Measurements from ENCODE around the gene MRPS27. TPM values are rescaled to one million over a fixed set of nuclear protein-coding genes. Genes with fewer than 3 reads are reported as not detected.

The MRPS27 gene
- polyA plus RNA-seq, 6 donors from 2014 or later: 35.4 to 45.2 (median 40.3) TPM

DNA sequence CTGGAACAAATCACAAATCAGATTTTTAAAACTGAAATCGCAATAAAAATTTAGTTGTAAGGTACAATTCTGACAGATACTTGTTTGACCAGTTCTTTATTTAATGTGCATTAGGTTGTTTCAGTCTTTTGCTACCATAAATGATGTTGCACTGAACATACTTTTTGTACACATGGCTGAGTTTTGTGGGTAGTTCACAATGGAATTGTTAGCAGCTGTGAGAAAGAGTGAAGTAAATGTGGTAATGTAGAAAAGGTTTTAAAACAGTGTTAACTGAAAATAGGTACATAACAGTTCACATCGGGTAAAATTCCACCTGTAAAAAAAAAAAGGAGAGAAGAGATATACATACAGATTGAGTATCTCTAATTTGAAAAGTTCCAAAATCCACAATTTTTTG lies 25.6 kb downstream of the MRPS27 start:
- no peak for DNase-seq
- peak overlapping the region in 6 of 8 donors; percentile 10 to 60 (median 42) for H3K4me3 Mint-ChIP-seq
- peaks cover 5 to 15% of the 10 kb centered on the region in 2 donors for H3K36me3 Mint-ChIP-seq
- peak overlapping the region; percentile 43 to 86 (median 78) for H3K27ac Mint-ChIP-seq
- H3K4me1 Mint-ChIP-seq: peaks cover 39 to 57% (median 52%) of the 10 kb centered on the region in 3 donors
- ATAC-seq (ENCODE audit: low read depth in 2 of 2): no peak
- H3K27me3 Mint-ChIP-seq: no peaks in the 10 kb centered on the region
- H3K9me3 Mint-ChIP-seq: peaks cover 0 to 6% (median 0%) of the 10 kb centered on the region in 7 donors

- H3K4me3 Mint-ChIP-seq: peak overlapping the region in 6 of 8 donors; percentile 15 to 73 (median 54)
- no peaks in the 10 kb centered on the region for H3K27me3 Mint-ChIP-seq
- peak in 1 of 2 donors; percentile 13 for ATAC-seq (ENCODE audit: low read depth in 2 of 2)
- peak overlapping the region in 4 of 6 donors; percentile 48 to 88 (median 78) for H3K27ac Mint-ChIP-seq
- peaks cover 5 to 15% of the 10 kb centered on the region in 2 donors for H3K36me3 Mint-ChIP-seq
- H3K4me1 Mint-ChIP-seq: peaks cover 30 to 50% (median 44%) of the 10 kb centered on the region in 3 donors
- H3K9me3 Mint-ChIP-seq: peaks cover 0 to 6% (median 0%) of the 10 kb centered on the region in 7 donors
- no peak for DNase-seq
Observed at GRCh38 chr5:72293495-72294055, 26.5 kb downstream of the MRPS27 start.

GRCh38 chr5:72292411-72292810 lies 27.6 kb downstream of the MRPS27 start:
- ATAC-seq (ENCODE audit: low read depth in 2 of 2): no peak
- H3K36me3 Mint-ChIP-seq: peaks cover 8 to 10% of the 10 kb centered on the region in 2 donors
- peak overlapping the region in 5 of 6 donors; percentile 38 to 86 (median 62) for H3K27ac Mint-ChIP-seq
- no peaks in the 10 kb centered on the region for H3K27me3 Mint-ChIP-seq
- H3K4me1 Mint-ChIP-seq: peaks cover 28 to 42% (median 37%) of the 10 kb centered on the region in 3 donors
- H3K4me3 Mint-ChIP-seq: peak overlapping the region in 2 of 8 donors; percentile 10 to 34
- H3K9me3 Mint-ChIP-seq: no peaks in the 10 kb centered on the region
- DNase-seq: no peak

DNA sequence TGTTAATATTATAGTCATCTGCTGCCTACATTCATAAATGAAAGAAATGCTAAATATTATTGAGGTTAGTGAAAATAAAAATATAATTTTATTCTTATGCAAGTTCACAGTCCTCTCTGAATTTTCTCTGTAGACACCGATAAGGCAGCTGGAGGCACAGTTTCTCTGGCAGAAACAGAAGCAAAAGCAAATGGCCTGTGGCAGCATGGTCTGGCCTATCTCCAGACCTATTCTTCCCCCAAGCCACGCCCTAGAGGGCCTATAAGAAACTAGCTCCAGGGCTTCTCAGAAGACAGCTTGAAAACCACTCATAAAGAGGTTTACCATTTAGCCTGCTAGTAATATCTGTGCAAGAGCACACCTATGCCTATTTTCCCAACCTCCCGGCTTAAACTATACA lies 28.4 kb downstream of the MRPS27 start:
- DNase-seq (no peak), ATAC-seq (ENCODE audit: low read depth in 2 of 2) (no peak)
- no peak overlapping the region for H3K4me3 Mint-ChIP-seq
- H3K27ac Mint-ChIP-seq: peak overlapping the region in 3 of 6 donors; percentile 36 to 86 (median 82)
- H3K4me1 Mint-ChIP-seq: peaks cover 28 to 43% (median 37%) of the 10 kb centered on the region in 3 donors
- H3K9me3 Mint-ChIP-seq: no peaks in the 10 kb centered on the region
- H3K27me3 Mint-ChIP-seq: no peaks in the 10 kb centered on the region
- H3K36me3 Mint-ChIP-seq: peaks cover 8 to 10% of the 10 kb centered on the region in 2 donors

GRCh38 chr5:72290356-72291133 lies 29.5 kb downstream of the MRPS27 start:
- Mint-ChIP-seq H3K36me3 (peaks cover 8 to 10% of the 10 kb centered on the region in 2 donors), H3K4me3 (peak overlapping the region in 3 of 8 donors; percentile 31 to 47 (median 34)), H3K27ac (peak overlapping the region; percentile 49 to 94 (median 84)), H3K9me3 (no peaks in the 10 kb centered on the region), H3K4me1 (peaks cover 26 to 43% (median 29%) of the 10 kb centered on the region in 3 donors), H3K27me3 (no peaks in the 10 kb centered on the region)
- peak; percentile 17 for DNase-seq
- ATAC-seq (ENCODE audit: low read depth in 2 of 2): peak; percentile 77 to 86

DNA sequence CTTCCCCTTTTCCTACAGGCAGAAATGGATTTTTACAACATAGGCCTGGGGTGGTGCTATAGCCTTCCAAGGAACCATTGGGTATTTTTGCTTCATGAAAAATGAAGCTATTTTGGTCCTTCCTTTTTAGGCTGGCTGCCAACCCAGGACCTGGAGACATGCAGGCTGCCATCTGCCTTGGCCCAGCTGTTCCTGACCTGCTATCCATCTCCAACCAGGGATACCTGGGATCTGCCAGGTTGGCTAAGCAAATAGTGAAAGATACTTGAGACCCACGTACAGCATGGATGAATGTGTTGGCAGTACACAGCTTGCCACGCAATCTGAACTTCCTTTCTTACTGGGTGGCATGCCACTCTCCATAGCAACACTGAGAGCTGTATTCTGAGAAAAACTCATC lies 31.1 kb downstream of the MRPS27 start:
- no peaks in the 10 kb centered on the region for H3K27me3 Mint-ChIP-seq
- H3K36me3 Mint-ChIP-seq: peaks cover 0 to 6% of the 10 kb centered on the region in 2 donors
- no peaks in the 10 kb centered on the region for H3K9me3 Mint-ChIP-seq
- H3K4me3 Mint-ChIP-seq: peak overlapping the region in 1 of 8 donors; percentile 61
- peak in 1 of 2 donors; percentile 22 for ATAC-seq (ENCODE audit: low read depth in 2 of 2)
- DNase-seq: no peak
- H3K4me1 Mint-ChIP-seq: peaks cover 25 to 44% (median 28%) of the 10 kb centered on the region in 3 donors
- peak overlapping the region in 3 of 6 donors; percentile 10 to 79 (median 74) for H3K27ac Mint-ChIP-seq

GRCh38 chr5:72286798-72287197 lies 33.2 kb downstream of the MRPS27 start:
- peak overlapping the region in 2 of 6 donors; percentile 61 to 63 for H3K27ac Mint-ChIP-seq

DNA sequence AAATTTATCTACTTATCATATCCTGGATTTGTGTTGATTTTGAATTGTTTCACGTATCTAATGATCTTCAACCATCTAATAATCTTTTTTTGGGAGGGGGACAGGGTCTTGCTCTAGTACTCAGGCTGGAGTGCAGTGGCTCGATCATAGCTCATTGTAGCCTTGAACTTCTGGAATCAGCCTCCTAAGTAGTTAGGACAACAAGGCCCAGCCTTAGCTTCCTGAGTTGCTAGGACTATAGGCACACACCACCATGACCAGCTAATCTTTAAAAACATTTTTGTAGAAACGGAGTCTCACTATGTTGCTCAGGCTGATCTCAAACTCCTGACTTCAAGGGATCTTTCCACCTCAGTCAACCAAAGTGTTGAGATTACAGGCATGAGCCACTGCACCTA lies 34.6 kb downstream of the MRPS27 start:
- peak overlapping the region in 4 of 6 donors; percentile 12 to 31 (median 22) for H3K27ac Mint-ChIP-seq

More at GRCh38 chr5:72286798-72287197, 33.2 kb downstream of the MRPS27 start:
- H3K4me3 Mint-ChIP-seq: no peak overlapping the region
- ATAC-seq (ENCODE audit: low read depth in 2 of 2): no peak
- no peaks in the 10 kb centered on the region for H3K9me3 Mint-ChIP-seq
- DNase-seq: no peak
- peaks cover 0 to 12% of the 10 kb centered on the region in 2 donors for H3K36me3 Mint-ChIP-seq
- no peaks in the 10 kb centered on the region for H3K27me3 Mint-ChIP-seq
- peaks cover 19 to 30% (median 19%) of the 10 kb centered on the region in 3 donors for H3K4me1 Mint-ChIP-seq

GRCh38 chr5:72284559-72285423 lies 35.2 kb downstream of the MRPS27 start:
- Mint-ChIP-seq H3K4me3 (no peak overlapping the region), H3K4me1 (peaks cover 17 to 21% (median 19%) of the 10 kb centered on the region in 3 donors), H3K27ac (peak overlapping the region; percentile 12 to 80 (median 26)), H3K27me3 (no peaks in the 10 kb centered on the region), H3K36me3 (peaks cover 0 to 16% of the 10 kb centered on the region in 2 donors), H3K9me3 (no peaks in the 10 kb centered on the region)
- peak; percentile 28 to 47 for ATAC-seq (ENCODE audit: low read depth in 2 of 2)
- DNase-seq: no peak

More for the DNA sequence above, 34.6 kb downstream of the MRPS27 start:
- H3K4me1 Mint-ChIP-seq: peaks cover 19 to 27% (median 25%) of the 10 kb centered on the region in 3 donors
- H3K36me3 Mint-ChIP-seq: peaks cover 0 to 12% of the 10 kb centered on the region in 2 donors
- no peaks in the 10 kb centered on the region for H3K27me3 Mint-ChIP-seq
- no peak overlapping the region for H3K4me3 Mint-ChIP-seq
- H3K9me3 Mint-ChIP-seq: no peaks in the 10 kb centered on the region
- no peak for ATAC-seq (ENCODE audit: low read depth in 2 of 2)
- DNase-seq: no peak

- ATAC-seq (ENCODE audit: low read depth in 2 of 2) (no peak), DNase-seq (no peak)
- Mint-ChIP-seq H3K4me3 (no peak overlapping the region), H3K27ac (no peak overlapping the region), H3K27me3 (no peaks in the 10 kb centered on the region), H3K36me3 (peaks cover 0 to 30% of the 10 kb centered on the region in 2 donors), H3K9me3 (no peaks in the 10 kb centered on the region), H3K4me1 (peaks cover 14 to 19% (median 19%) of the 10 kb centered on the region in 3 donors)
Observed at GRCh38 chr5:72283358-72283757, 36.7 kb downstream of the MRPS27 start.

- Mint-ChIP-seq H3K27me3 (no peaks in the 10 kb centered on the region), H3K27ac (peak overlapping the region in 1 of 6 donors; percentile 29), H3K4me1 (peaks cover 13 to 19% (median 19%) of the 10 kb centered on the region in 3 donors), H3K9me3 (peaks cover 0 to under 1% (median 0%) of the 10 kb centered on the region in 7 donors), H3K4me3 (no peak overlapping the region), H3K36me3 (peaks cover 0 to 31% of the 10 kb centered on the region in 2 donors)
- ATAC-seq (ENCODE audit: low read depth in 2 of 2) (no peak), DNase-seq (no peak)
Observed at GRCh38 chr5:72282878-72283277, 37.2 kb downstream of the MRPS27 start.

DNA sequence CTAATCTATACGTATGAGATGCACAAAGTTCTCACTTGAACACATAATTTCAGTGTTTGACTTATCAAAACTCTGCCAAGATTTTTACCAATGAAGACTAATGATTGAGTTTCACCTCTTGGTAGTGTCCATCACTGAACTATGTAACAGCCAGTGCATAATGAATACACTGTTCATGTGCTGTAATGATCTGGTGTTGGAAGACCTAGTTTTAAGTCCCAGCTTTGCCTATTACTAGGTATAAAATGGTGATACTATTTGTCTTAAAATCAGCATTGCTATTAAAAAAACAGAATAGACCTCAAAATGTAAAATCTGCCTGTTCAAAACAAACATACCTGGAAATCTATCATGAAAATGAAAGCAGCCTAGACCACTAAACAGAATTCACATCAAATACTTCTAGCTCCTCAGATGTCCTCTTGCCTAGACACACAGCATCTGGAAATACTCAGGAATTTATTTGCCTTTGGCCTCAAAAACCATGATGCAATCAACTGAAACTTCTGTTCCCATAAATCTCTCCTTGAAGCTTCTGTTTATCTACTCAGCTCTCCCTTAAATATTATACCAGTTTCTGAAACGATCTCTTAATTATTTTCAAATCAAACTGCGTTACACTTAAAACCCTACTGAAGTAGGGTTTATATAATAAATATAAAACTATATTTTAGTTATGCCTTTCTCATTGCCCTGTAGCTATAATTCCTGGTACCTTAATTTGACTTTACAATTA lies 38.1 kb downstream of the MRPS27 start:
- peaks cover 11 to 19% (median 19%) of the 10 kb centered on the region in 3 donors for H3K4me1 Mint-ChIP-seq
- H3K9me3 Mint-ChIP-seq: peaks cover 0 to 3% (median 0%) of the 10 kb centered on the region in 7 donors
- no peak for DNase-seq
- ATAC-seq (ENCODE audit: low read depth in 2 of 2): no peak
- peaks cover 0 to 31% of the 10 kb centered on the region in 2 donors for H3K36me3 Mint-ChIP-seq
- no peaks in the 10 kb centered on the region for H3K27me3 Mint-ChIP-seq
- no peak overlapping the region for H3K4me3 Mint-ChIP-seq
- peak overlapping the region in 2 of 6 donors; percentile 15 to 48 for H3K27ac Mint-ChIP-seq

Measured in naive B cell (primary cell).